HepG2 (cell line): Measurements from ENCODE around the gene RPS6KA3. TPM values are rescaled to one million over a fixed set of nuclear protein-coding genes. Genes with fewer than 3 reads are reported as not detected.

Experiments
- ARID3A ChIP-seq: IDR thresholded peaks from 2 replicates; pipeline ENCODE4 v1.6.1; 2012; ENCODE audit warnings: low read depth, low read length, improper control_type of control experiment
- ARID5B ChIP-seq: IDR thresholded peaks from 2 replicates; pipeline ENCODE4 v1.4.0; 2020; ENCODE audit warnings: mild to moderate bottlenecking, missing genetic modification reagents
- FOXA3 ChIP-seq: IDR thresholded peaks from 2 replicates; pipeline ENCODE4 v1.6.1; 2016; ENCODE audit warnings: missing genetic modification reagents, missing compliant biosample characterization
- FOXP4 ChIP-seq: sonication (generic); formaldehyde crosslinking; IDR thresholded peaks from 2 replicates; pipeline ENCODE4 v1.4.0; 2020; ENCODE audit warnings: missing genetic modification reagents
- HIVEP1 ChIP-seq: sonication (generic); formaldehyde crosslinking; IDR thresholded peaks from 2 replicates; pipeline ENCODE4 v1.4.0; 2020; ENCODE audit warnings: mild to moderate bottlenecking, missing genetic modification reagents
- HNF1B ChIP-seq: sonication (generic); formaldehyde crosslinking; IDR thresholded peaks from 2 replicates; pipeline ENCODE4 v1.5.1; 2020; ENCODE audit warnings: mild to moderate bottlenecking, moderate library complexity, missing genetic modification reagents
- HNF4G ChIP-seq, 2 experiments: sonication (generic) in 1 of 2; formaldehyde crosslinking in 1 of 2; IDR thresholded peaks; 2 replicates each; pipeline versions ENCODE4 v1.4.0 to v1.6.1; 2011 to 2020; ENCODE audit warnings: borderline replicate concordance in 2 of 2, low read depth in 2 of 2, mild to moderate bottlenecking in 2 of 2, low read length in 1 of 2, missing genetic modification reagents in 1 of 2, moderate library complexity in 1 of 2
- JUND ChIP-seq: sonication (generic); formaldehyde crosslinking; IDR thresholded peaks from 2 replicates; pipeline ENCODE4 v1.8.0; 2022; ENCODE audit warnings: mild to moderate bottlenecking, missing genetic modification reagents
- KAT8 ChIP-seq: IDR thresholded peaks from 2 replicates; pipeline ENCODE4 v1.6.1; 2016; ENCODE audit warnings: missing genetic modification reagents, missing compliant biosample characterization
- MTA1 ChIP-seq: sonication (generic); formaldehyde crosslinking; IDR thresholded peaks from 2 replicates; pipeline ENCODE4 v1.4.0; 2020; ENCODE audit warnings: missing genetic modification reagents, mild to moderate bottlenecking, borderline replicate concordance
- MTF1 ChIP-seq: sonication (generic); formaldehyde crosslinking; IDR thresholded peaks from 2 replicates; pipeline ENCODE4 v1.5.0; 2020; ENCODE audit warnings: missing genetic modification reagents
- NCOR1 ChIP-seq: fragments of 200-600 bp; sonication (generic); IDR thresholded peaks from 2 replicates; pipeline ENCODE4 v1.7.0; 2017; ENCODE audit warnings: antibody characterized with exemption, low read length, borderline replicate concordance
- NPAS2 ChIP-seq: sonication (generic); formaldehyde crosslinking; IDR thresholded peaks from 2 replicates; pipeline ENCODE4 v1.8.0; 2022; ENCODE audit warnings: mild to moderate bottlenecking, missing genetic modification reagents, borderline replicate concordance
- NR2F6 ChIP-seq, 2 experiments: IDR thresholded peaks; 2 replicates each; pipeline ENCODE4 v1.6.1; 2016; ENCODE audit warnings: antibody characterized with exemption in 1 of 2, mild to moderate bottlenecking in 1 of 2
- PITX1 ChIP-seq: sonication (generic); formaldehyde crosslinking; IDR thresholded peaks from 2 replicates; pipeline ENCODE4 v1.5.1; 2020; ENCODE audit warnings: mild to moderate bottlenecking, missing genetic modification reagents
- PRPF4 ChIP-seq: fragments of 200-400 bp; formaldehyde crosslinking; IDR thresholded peaks from 2 replicates; pipeline ENCODE4 v1.6.1; 2016; ENCODE audit warnings: low read length, low read depth; ENCODE audit not compliant: poor library complexity, severe bottlenecking
- STAT5B ChIP-seq: sonication (generic); formaldehyde crosslinking; IDR thresholded peaks from 2 replicates; pipeline ENCODE4 v1.4.0; 2020; ENCODE audit warnings: missing genetic modification reagents
- ZBTB3 ChIP-seq: sonication (generic); formaldehyde crosslinking; IDR thresholded peaks from 2 replicates; pipeline ENCODE4 v1.4.0; 2020; ENCODE audit warnings: low read depth, mild to moderate bottlenecking, moderate library complexity, missing genetic modification reagents, borderline replicate concordance
- ZBTB8A ChIP-seq: sonication (generic); formaldehyde crosslinking; IDR thresholded peaks from 2 replicates; pipeline ENCODE4 v1.4.0; 2020; ENCODE audit warnings: mild to moderate bottlenecking, low read depth, missing genetic modification reagents, borderline replicate concordance
- ZNF263 ChIP-seq: sonication (generic); formaldehyde crosslinking; IDR thresholded peaks from 2 replicates; pipeline ENCODE4 v1.4.0; 2020; ENCODE audit warnings: missing genetic modification reagents
- ZNF430 ChIP-seq: sonication (generic); formaldehyde crosslinking; IDR thresholded peaks from 2 replicates; pipeline ENCODE4 v1.9.0; 2021; ENCODE audit warnings: mild to moderate bottlenecking, missing genetic modification reagents
- ZNF644 ChIP-seq: IDR thresholded peaks from 2 replicates; pipeline ENCODE4 v1.6.1; 2016; ENCODE audit warnings: low read depth
- polyA plus RNA-seq, 8 experiments: library from polyadenylated mRNA; depleted of rRNA in 3 of 8; stranded (reverse) in 7 of 8; unstranded in 1 of 8; fragments of >200 nt; fragmentation: Illumina TruSeq in 4 of 8; extraction: Trizol in 4 of 8; gene quantifications; 2 replicates each; pipeline versions ENCODE4 v1.2.1 to v1.2.3, GENCODE V29; 2011 to 2016; ENCODE audit warnings: low read depth in 4 of 8, missing spikeins in 1 of 8, mixed read lengths in 1 of 8; ENCODE audit not compliant: insufficient read depth in 1 of 8
- total RNA-seq, 5 experiments: library from RNA; depleted of rRNA; stranded (reverse); fragments of >200 nt; fragmentation: Illumina TruSeq; extraction: Trizol; gene quantifications; 2 replicates each; pipeline ENCODE4 v1.2.3, GENCODE V29; 2016; ENCODE audit warnings: low read depth in 1 of 5

RPS6KA3 gene
- total and polyA plus RNA-seq, 2 of the 13 experiments (the other 11 are each of a cell fraction or from before 2014, with no cell fraction given), result 314 to 357 TPM

GRCh38 chrX:20271186-20271585 lies 4.5 kb upstream of the RPS6KA3 start (continued):
- no peak for TF ChIP-seq HNF1B (CRISPR knock-in tag)
- TF ChIP-seq ZBTB8A (CRISPR knock-in tag), result no peak
- no peak for TF ChIP-seq MTA1 (CRISPR knock-in tag)
- TF ChIP-seq PITX1, result no peak
- no peak for TF ChIP-seq HIVEP1
- TF ChIP-seq NR2F6 (IDR thresholded peaks at IDR 0.05), result no peak; the same call in 1 of the 2 replicates
- TF ChIP-seq NR2F6 (CRISPR knock-in tag; IDR thresholded peaks at IDR 0.05), result peak; percentile 21; the same call in 1 of the 2 replicates
- TF ChIP-seq ZNF430 (CRISPR knock-in tag), result no peak
- TF ChIP-seq KAT8 (CRISPR knock-in tag), result peak; percentile 49; the same call in 1 of the 2 replicates
- no peak for TF ChIP-seq ZBTB3 (CRISPR knock-in tag)
- peak; percentile 46; the same call in 1 of the 2 replicates for TF ChIP-seq ARID3A
- no peak for TF ChIP-seq JUND (CRISPR knock-in tag)
- no peak for TF ChIP-seq ZNF644 (CRISPR knock-in tag)
- TF ChIP-seq NPAS2 (CRISPR knock-in tag), result no peak
- peak; percentile 77 for TF ChIP-seq ARID5B
- TF ChIP-seq FOXA3, result peak; percentile 73
- peak; percentile 61 for TF ChIP-seq NCOR1
- no peak for TF ChIP-seq MTF1 (CRISPR knock-in tag)
- TF ChIP-seq STAT5B, result no peak
- TF ChIP-seq PRPF4, result no peak
- peak; percentile 33; the same call in 1 of the 2 replicates for TF ChIP-seq HNF4G (IDR thresholded peaks at IDR 0.05; ENCODE audit: borderline replicate concordance, low read depth, low read length)
- TF ChIP-seq HNF4G (CRISPR knock-in tag; IDR thresholded peaks at IDR 0.05; ENCODE audit: borderline replicate concordance, low read depth), result no peak
- peak; percentile 76 for TF ChIP-seq FOXP4
- no peak for TF ChIP-seq ZNF263 (CRISPR knock-in tag)
